ENCODE data around the gene SNAPIN. TPM values are rescaled to one million over a fixed set of nuclear protein-coding genes. Genes with fewer than 3 reads are reported as not detected.

The SNAPIN gene
- total RNA-seq, 1 experiment from 2014 or later: 46.8 TPM

- CTCF ChIA-PET: interaction anchor here (3.3 kb wide), 1 partner anchor 15 kb away, joined by 99 read pairs; the partner anchor contains the start of genes S100A14 and S100A16
- H3K27ac Mint-ChIP-seq (ENCODE audit: unreplicated experiment): no peak overlapping the region
- intact Hi-C loops (cut with micrococcal nuclease; ENCODE audit: unreplicated experiment): no loop called here
These were observed 29.2 kb upstream of the SNAPIN start for GRCh38 chr1:153629343-153629665.

GRCh38 chr1:153629971-153630370, 28.5 kb upstream of the SNAPIN start:
- DNase-seq: no peak
- CTCF ChIA-PET: interaction anchor here (1.1 to 1.9 kb wide), 3 partner anchors 17 to 57 kb away, joined by 3 to 8 read pairs (median 3); partner anchors contain the start of gene S100A16
- BruUV-seq (replicated peaks): no TSS peak
- Mint-ChIP-seq H3K9me3 (ENCODE audit: low read depth, unreplicated experiment) (no peaks in the 10 kb centered on the region), H3K4me1 (ENCODE audit: low read depth, unreplicated experiment) (peaks cover 42% of the 10 kb centered on the region), H3K27me3 (ENCODE audit: unreplicated experiment) (no peaks in the 10 kb centered on the region), H3K4me3 (ENCODE audit: low read depth, unreplicated experiment) (no peak overlapping the region), H3K27ac (ENCODE audit: unreplicated experiment) (no peak overlapping the region), H3K36me3 (ENCODE audit: insufficient read depth, unreplicated experiment) (peaks cover 56% of the 10 kb centered on the region)
- intact Hi-C loops (cut with micrococcal nuclease; ENCODE audit: unreplicated experiment): no loop called here
- TF ChIP-seq CTCF (IDR thresholded peaks at IDR 0.05; ENCODE audit: unreplicated experiment): no peak

More at GRCh38 chr1:153629343-153629665, 29.2 kb upstream of the SNAPIN start:
- DNase-seq: no peak
- TF ChIP-seq CTCF (IDR thresholded peaks at IDR 0.05; ENCODE audit: unreplicated experiment): no peak
- BruUV-seq (replicated peaks): no TSS peak
- no peaks in the 10 kb centered on the region for H3K27me3 Mint-ChIP-seq (ENCODE audit: unreplicated experiment)
- peaks cover 56% of the 10 kb centered on the region for H3K36me3 Mint-ChIP-seq (ENCODE audit: insufficient read depth, unreplicated experiment)
- no peaks in the 10 kb centered on the region for H3K9me3 Mint-ChIP-seq (ENCODE audit: low read depth, unreplicated experiment)
- H3K4me3 Mint-ChIP-seq (ENCODE audit: low read depth, unreplicated experiment): no peak overlapping the region
- H3K4me1 Mint-ChIP-seq (ENCODE audit: low read depth, unreplicated experiment): peaks cover 44% of the 10 kb centered on the region

- H3K4me3 Mint-ChIP-seq (ENCODE audit: low read depth, unreplicated experiment): no peak overlapping the region
- H3K27me3 Mint-ChIP-seq (ENCODE audit: unreplicated experiment): no peaks in the 10 kb centered on the region
- no peak for DNase-seq
- no peak overlapping the region for H3K27ac Mint-ChIP-seq (ENCODE audit: unreplicated experiment)
- CTCF ChIA-PET: interaction anchor here (1.1 to 1.9 kb wide), 3 partner anchors 17 to 58 kb away, joined by 3 to 8 read pairs (median 3); partner anchors contain the start of gene S100A16
- no TSS peak for BruUV-seq (replicated peaks)
- no peaks in the 10 kb centered on the region for H3K9me3 Mint-ChIP-seq (ENCODE audit: low read depth, unreplicated experiment)
- H3K36me3 Mint-ChIP-seq (ENCODE audit: insufficient read depth, unreplicated experiment): peaks cover 56% of the 10 kb centered on the region
- peaks cover 42% of the 10 kb centered on the region for H3K4me1 Mint-ChIP-seq (ENCODE audit: low read depth, unreplicated experiment)
- no peak for TF ChIP-seq CTCF (IDR thresholded peaks at IDR 0.05; ENCODE audit: unreplicated experiment)
- intact Hi-C loops (cut with micrococcal nuclease; ENCODE audit: unreplicated experiment): no loop called here
These were observed 28.1 kb upstream of the SNAPIN start for GRCh38 chr1:153630384-153630783.

- H3K4me3 Mint-ChIP-seq (ENCODE audit: low read depth, unreplicated experiment): no peak overlapping the region
- CTCF ChIA-PET: interaction anchor here (1.1 to 1.9 kb wide), 3 partner anchors 18 to 59 kb away, joined by 3 to 8 read pairs (median 3); partner anchors contain the start of gene S100A16
These were observed 27.2 kb upstream of the SNAPIN start for GRCh38 chr1:153631047-153632022.

More at GRCh38 chr1:153631047-153632022, 27.2 kb upstream of the SNAPIN start:
- no peak for DNase-seq
- Mint-ChIP-seq H3K27ac (ENCODE audit: unreplicated experiment) (no peak overlapping the region), H3K36me3 (ENCODE audit: insufficient read depth, unreplicated experiment) (peaks cover 57% of the 10 kb centered on the region), H3K4me1 (ENCODE audit: low read depth, unreplicated experiment) (peaks cover 36% of the 10 kb centered on the region), H3K9me3 (ENCODE audit: low read depth, unreplicated experiment) (no peaks in the 10 kb centered on the region), H3K27me3 (ENCODE audit: unreplicated experiment) (no peaks in the 10 kb centered on the region)
- no TSS peak for BruUV-seq (replicated peaks)
- TF ChIP-seq CTCF (IDR thresholded peaks at IDR 0.05; ENCODE audit: unreplicated experiment): no peak
- intact Hi-C loops (cut with micrococcal nuclease; ENCODE audit: unreplicated experiment): no loop called here
